Suprapubic skin (tissue), 3 donors: ENCODE data around the gene PNKP.

Experiments
- POLR2A ChIP-seq, 2 donors: fragments of 450-650 bp; IDR thresholded peaks; one replicate each; pipeline ENCODE4 v1.6.1; 2017; ENCODE audit warnings: antibody characterized with exemption in 2 of 2, mild to moderate bottlenecking in 2 of 2, moderate library complexity in 2 of 2
- TF ChIP-seq, protein P1 (sequence below), 2 donors: fragments of 200-600 bp in 1 of 2; fragments of 450-650 bp in 1 of 2; sonication (generic) in 1 of 2; IDR thresholded peaks; one replicate each; pipeline ENCODE4 v1.5.1; 2016 to 2019; ENCODE audit warnings: antibody characterized with exemption in 2 of 2, mild to moderate bottlenecking in 1 of 2, moderate library complexity in 1 of 2

DNA sequence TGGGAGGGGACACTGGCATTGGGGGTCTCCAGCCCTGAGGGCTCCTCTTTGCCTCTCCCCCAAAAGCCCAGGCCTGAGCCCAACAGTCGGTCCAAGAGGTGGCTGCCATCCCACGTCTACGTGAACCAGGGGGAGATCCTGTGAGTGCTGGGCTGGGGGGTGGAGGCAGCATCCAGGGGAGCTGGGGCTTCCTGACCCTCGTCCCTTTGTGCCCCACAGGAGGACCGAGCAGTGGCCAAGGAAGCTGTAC is 9.6 kb downstream of the PNKP start:
- TF ChIP-seq, protein P1, sequence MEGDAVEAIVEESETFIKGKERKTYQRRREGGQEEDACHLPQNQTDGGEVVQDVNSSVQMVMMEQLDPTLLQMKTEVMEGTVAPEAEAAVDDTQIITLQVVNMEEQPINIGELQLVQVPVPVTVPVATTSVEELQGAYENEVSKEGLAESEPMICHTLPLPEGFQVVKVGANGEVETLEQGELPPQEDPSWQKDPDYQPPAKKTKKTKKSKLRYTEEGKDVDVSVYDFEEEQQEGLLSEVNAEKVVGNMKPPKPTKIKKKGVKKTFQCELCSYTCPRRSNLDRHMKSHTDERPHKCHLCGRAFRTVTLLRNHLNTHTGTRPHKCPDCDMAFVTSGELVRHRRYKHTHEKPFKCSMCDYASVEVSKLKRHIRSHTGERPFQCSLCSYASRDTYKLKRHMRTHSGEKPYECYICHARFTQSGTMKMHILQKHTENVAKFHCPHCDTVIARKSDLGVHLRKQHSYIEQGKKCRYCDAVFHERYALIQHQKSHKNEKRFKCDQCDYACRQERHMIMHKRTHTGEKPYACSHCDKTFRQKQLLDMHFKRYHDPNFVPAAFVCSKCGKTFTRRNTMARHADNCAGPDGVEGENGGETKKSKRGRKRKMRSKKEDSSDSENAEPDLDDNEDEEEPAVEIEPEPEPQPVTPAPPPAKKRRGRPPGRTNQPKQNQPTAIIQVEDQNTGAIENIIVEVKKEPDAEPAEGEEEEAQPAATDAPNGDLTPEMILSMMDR (IDR thresholded peaks at IDR 0.05) = no peak
- no peak for TF ChIP-seq POLR2A (IDR thresholded peaks at IDR 0.05)
